GM11168 (cell line): ENCODE data around the gene LSM4.

Source experiments
- in situ Hi-C: fragments of 300-500 bp; cut with MboI; formaldehyde crosslinking; loops from one replicate; pipeline ENCODE4 v1.12.0; 2022; ENCODE audit warnings: low sequenced_read_pairs; ENCODE audit not compliant: unreplicated experiment

The LSM4 gene

DNA sequence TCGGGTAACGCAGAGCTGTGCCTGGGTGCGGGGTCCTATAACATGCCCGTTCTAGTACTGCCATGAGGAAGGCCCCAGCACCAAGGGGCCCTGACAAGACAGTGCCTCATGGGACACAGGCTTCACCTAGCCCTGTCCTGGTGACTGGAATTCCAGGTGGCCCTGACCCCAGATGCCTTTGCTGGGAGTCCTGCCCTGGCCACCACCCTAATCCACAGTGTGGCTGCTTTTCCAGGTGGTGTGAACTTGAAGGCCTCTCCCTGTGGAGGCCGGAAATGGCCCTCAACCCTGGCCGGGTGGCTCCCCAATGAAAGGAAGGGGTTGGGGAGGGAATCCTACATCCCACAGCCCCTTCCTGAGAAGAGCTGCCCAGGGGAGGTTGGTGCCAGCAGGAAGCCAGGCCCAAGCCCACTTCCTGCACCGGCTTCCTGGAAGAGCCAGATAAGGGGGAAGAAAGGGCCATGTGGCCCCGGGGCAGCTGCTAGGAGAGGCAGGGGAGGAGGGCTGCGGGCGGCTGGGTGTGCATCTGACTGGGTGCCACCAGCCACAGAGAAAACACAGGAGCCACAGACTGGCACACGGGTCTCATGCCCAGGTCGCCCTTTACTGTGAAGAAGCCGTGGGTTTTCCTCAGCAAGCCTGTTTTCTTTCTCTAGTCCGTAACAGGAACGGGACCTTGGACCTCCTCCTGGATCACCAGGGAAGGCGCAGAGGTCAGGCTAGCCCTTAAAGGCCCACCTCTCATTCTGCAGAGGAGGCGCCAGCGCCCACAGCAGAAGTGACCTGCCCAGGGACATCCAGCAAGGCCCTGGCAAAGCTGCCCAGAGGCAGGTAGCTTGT lies 4.7 kb downstream of the LSM4 start:
- in situ Hi-C loops = no loop called here

DNA sequence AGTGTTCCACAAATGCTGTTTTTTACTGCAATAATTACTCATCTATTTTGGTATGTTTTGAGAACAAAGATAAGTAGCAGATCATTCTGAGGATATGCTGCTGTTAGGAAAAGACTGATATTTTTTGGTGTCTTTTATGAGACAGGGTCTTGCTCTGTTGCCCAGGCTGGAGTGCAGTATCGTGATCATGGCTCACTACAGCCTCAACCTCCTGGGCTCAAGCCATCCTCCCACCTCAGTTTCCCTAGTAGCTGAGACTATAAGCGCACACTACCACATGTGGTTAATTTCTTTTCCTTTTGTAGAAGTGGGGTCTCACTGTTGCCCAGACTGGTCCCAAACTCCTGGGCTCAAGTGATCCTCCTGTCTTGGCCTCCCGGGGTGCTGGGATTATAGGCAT lies 9.5 kb downstream of the LSM4 start:
- in situ Hi-C loops = no loop called here

DNA sequence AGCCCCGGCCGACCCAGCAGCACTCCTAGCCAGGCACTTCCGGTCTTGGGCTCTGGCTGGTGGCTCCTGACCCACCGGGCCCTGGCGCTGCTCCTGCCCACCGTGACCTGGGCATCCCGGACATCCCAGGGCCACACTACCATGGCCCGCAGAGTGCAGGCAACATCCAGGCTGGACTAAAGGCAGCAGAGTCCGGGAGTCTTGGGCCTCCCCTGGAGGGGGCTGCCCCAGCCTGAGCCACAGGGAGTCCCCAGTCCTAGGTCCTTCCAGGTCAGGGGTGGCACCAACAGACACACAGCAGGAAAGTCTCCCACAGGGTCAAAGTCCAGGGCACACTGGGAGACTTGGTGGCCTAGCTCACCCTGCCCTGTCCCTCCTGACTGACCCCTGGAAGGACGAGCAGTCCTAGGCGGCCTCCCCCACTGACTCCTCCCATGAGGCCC lies 10.8 kb downstream of the LSM4 start:
- in situ Hi-C loops = no loop called here

DNA sequence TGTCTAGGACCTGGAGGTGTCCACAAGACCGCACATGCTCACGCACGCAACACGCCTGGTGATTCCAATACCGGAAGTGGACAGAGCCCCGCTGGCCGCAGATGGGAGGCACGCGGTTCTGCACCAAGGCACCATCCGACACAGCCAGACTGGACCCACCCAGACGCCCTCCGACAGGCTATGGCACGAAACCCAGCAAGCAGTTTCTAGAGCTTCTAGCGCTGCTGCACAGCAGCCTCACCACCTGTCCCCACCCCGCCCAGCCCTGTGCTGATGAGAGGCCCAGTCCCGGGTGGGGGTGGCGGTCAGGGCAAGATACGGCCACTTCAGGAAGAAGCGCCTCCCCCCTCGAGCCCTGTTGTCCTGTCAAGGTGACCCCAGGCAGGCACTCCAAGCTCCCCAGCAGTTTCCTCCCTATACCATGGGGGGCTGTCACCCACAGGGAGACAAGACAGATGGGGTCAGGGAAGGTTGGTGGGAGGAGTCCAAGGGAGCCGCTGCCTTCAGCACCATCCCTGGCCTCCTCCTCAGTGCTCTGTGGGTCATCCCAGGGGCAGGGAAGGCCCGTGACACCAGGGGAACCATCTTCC lies 11.3 kb downstream of the LSM4 start:
- in situ Hi-C loops = no loop called here

DNA sequence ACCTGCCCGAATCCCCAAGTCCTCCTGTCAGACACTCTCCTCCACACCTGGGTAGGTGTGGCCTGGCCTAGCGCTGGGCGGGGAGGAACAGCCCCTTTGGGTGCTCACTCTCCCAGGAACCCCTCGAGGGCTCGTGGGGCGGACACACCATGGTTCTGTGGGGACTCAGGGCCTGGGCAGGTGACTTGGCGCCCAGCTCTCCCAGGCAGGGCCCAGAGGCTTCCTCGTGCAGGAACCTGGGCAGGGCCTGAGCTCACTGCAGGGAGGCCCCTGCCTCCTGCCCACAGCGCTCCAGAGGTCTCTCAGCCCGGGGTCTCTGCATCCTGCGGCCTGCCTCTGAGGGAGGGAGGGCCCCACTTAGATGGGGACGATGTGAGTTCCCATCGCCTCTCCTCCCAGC lies 11.9 kb downstream of the LSM4 start:
- in situ Hi-C loops = no loop called here

DNA sequence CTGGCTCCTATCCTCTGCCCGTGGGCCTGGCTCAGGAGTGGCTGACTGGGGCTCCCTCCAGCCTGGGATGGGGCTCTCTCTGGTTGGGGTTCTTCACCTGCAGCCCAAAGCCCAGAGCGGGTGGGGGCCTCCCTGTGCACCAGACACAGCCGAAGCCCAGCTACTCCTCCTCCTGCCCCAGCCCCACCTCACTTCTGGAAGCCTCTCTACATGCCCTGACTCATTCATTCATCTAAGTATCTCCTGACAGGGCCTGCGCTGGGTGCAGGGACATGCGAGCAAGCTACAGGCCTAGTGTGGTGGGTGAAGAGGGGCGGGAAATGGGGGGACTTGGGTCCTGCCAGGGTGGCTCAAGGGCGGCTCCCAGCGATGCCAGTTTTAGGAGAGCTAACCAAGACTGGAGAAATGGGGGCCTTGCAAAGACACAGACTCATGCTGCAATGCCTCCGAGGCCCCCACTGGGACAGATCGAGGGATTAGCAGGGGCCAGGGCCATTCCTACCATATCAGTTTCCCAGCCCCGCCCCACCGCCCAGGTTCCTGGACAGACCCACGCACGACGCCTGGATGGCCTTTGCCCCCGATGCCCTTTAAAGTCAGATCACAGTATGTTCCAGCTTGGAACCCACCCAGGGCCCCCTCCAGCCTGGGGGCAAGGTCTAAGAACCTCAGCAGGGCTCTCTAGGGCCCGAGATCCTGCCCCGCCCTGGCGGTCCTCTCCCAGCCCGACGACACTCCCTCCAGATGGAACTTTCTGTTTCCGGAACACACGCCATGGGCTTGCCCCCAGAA lies 12.6 kb downstream of the LSM4 start:
- in situ Hi-C loops = no loop called here

DNA sequence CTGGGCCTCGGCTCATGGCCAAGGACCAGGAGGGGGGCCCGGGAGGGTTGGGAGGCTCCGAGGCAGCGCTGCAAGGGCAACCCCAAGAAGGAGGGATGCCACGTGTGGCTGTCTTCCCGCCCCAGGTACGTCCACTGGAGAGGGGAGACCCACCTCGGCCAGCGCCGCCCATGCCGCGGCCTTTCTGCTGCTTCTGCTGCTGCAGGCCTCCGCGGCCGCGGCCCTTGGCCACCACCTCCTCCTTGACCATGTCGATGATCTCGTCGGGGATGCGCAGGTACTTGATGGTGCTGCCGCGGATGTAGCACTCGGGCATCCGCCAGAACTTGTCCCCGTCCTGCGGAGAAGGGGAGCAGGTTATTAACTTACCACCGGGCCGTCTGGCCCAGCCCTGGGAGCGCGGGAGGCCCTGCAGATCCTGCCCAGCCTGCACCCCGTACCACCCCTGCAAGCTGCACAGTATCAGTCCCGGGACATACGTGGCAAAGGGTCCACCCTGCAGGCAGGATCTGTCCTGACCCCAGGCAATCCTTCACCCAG lies 13.3 kb downstream of the LSM4 start:
- in situ Hi-C loops = no loop called here

DNA sequence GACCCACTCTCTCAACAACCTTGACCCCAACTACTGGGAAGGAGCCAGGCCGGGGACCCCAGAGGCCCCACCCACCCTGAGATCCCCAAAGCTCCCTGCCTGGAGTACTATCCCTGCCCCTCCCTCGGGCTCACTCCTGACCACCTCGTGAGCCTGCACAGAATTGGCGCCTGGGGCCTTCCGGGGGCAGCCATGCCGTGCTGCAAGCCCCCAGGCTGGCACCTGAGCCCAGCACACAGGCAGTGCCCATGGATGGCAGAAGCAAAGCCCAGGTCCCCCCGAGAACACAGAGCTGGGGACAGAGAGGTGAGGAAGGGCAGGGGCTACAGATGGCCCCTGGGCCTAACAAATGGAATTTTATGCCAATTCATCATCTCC lies 13.9 kb downstream of the LSM4 start:
- in situ Hi-C loops = no loop called here

DNA sequence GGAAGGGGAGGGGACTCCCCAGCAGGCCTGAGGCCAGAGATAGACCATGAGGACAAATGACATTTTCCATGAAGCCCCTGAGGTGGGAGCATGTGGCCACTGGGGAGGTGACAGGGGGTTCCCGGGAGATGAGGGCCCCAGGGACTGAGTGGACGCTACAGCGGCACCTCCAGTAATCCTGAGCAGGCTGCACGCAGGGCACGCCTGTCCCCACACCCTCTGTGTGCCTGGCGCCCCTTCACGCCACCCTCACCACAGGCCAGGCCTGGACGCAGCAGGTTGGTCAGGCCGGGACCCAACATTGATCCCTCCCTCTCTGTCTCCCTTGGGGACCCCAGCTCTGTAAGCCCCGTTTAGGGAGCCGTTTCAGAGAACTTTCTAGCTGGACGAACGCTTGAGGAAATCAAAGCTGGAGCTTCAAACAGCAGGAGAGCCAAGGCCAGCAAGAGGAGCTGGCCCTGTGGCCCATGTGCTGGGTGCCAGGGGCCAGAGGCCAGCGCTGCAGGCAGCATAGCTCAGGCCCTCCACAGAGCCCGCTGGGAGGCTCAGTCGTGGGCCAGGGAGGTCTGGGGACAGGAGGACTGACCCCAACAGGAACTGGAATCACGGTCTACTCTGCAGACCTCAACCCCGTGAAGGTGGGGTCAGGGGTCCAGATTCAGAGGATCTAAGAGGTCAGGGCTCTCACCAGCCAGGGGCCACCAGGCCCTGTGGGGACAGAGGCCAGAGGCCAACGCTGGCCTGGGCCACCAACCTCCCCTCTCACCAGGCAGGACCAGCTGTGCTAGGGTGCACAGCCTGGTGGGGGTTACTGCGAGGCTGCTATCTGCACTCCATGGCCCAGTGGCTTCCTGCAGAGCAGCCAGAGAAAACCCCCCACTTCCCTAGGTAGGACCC lies 14.6 kb downstream of the LSM4 start:
- in situ Hi-C loops = no loop called here

DNA sequence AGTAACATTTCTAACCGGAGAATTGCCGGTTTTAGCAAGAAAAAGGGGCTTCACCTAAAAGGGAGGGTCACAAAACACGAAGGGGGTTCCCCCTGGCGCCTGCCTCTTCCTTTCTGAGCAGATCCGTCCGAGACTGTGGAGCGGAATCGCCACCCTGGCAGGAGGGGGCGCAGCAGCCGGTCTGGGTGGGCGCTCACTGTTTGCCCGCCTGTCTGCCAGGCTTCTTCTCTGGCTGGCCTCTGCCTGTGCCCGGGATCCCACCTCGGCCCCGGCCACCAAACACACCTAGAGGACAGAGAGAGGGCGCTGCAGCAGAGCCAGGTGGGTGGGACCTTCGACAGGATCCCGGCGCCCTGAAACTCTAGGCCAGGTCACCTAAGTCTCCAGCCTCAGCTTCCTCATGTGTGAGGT lies 15.6 kb downstream of the LSM4 start:
- in situ Hi-C loops = no loop called here

DNA sequence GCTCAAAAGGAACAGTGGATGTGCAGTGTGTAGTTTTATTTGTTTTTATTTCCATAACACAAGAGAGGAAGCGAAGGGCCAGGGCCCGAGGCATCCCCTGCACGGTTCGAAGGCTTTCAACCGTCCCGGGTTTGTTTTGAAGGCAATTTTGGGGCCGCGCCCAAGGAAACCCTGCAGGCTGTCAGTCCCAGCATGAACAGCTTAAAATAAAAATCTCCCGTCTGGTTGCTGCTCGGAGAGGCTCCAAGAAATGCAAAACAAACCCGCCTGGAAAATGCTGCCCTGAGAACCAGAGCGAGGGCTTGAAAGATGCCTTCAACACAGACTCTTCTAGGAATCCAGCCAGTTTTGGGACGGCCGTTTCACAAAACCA lies 16.0 kb downstream of the LSM4 start:
- in situ Hi-C loops = no loop called here

DNA sequence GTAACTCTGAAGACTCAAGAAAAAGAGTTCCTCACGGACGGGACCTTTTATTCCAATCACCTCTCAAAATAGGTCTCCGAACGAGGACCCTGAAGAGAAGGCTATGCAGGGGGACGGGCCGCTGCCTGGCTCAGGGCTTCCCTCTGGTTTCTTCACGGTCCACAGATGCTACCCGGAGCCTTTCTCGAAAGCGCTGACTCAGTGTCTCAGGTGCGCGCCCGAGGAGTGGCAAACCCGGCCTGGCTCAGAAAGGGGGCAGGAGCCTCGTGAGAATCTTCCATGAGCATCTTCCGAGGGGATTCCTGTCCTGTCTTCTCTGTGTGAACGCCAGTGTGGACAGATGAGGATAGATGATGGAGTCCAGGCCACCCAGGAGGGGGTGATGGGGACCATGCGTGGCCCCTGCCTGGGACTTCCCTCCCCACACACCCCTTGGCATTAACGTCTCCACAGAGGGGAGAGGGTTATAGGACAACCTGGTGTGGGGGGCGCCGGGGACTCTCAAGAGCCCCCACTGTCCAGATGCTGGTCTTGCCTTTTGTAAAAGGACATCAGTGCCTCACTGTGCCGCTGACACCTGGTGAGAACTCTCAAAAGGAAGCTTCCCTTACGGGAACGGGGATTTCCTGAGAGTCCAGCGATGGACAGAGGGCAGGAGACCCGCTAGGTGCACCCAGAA lies 16.5 kb downstream of the LSM4 start:
- in situ Hi-C loops = no loop called here

DNA sequence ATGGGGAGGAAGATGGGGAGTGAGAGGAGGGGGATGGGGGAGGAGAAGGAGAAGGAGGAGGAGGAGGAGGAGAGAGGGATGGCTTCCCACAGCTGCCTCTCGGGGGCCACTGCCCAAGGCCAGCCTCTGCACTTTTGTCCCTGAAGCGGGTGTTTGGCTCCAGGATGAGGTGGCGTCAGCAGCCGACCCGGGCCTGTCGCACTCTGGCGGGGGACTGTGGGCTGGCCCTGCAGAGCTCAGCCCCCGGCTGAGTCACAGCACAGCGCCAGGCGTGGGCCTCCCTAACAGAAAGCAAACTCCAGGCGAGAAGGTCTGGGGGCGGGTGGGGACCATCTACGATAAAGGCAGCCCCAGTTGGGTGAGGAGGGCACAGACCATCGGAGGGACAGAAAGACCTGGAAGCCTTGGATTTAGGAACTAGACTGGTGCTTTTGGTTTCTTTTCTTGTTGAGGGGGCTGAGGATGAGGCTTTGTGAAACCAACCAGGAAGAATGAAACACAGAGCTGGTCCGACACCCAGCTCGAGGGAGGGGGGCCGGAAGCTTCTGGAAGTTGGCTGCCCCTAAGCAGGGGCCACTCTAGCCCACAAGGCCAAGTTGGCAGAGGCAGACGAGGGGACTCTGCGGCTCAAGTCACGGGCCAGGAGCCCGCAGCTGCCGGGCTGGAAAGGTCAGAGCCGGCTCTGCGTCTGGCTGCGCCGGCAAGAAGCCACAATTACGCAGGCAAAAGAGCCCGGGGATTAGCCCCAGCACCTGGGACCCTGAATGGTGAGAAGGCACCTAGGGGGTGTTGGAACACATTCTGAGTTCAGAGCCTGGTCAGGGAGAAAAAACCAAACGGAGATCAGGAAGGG lies 18.2 kb downstream of the LSM4 start:
- in situ Hi-C loops = no loop called here

DNA sequence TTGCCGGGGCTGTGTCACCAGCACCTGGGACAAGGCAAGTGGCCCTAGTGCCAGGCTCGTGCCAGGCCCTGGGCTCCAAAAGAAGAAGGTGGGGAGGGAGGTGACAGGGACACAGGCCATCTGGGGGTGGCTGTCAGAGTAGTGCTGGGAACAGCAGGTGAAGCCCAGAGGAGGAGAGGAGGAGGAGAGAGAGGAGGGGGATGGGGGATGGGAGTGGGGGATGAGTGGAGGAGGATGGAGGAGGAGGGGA lies 18.7 kb downstream of the LSM4 start:
- in situ Hi-C loops = no loop called here

DNA sequence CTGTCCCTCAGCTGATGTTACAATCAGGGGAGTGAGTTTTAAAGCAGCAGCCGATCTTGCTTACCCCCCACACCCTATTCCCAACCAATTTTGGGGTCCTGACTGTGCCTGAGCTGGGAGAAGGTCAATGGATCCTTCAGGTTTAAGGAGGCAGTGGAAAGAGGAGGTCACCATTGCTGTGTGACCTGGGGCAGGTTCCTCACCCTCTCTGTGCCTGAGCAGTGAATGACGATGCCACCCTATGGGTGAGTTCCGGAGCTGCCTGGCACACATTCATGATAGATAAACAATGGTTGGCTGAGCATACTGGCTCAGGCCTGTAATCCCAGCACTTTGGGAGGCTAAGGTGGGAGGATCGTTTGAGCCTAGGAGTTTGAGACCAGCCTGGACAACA lies 21.2 kb downstream of the LSM4 start:
- in situ Hi-C loops = no loop called here

DNA sequence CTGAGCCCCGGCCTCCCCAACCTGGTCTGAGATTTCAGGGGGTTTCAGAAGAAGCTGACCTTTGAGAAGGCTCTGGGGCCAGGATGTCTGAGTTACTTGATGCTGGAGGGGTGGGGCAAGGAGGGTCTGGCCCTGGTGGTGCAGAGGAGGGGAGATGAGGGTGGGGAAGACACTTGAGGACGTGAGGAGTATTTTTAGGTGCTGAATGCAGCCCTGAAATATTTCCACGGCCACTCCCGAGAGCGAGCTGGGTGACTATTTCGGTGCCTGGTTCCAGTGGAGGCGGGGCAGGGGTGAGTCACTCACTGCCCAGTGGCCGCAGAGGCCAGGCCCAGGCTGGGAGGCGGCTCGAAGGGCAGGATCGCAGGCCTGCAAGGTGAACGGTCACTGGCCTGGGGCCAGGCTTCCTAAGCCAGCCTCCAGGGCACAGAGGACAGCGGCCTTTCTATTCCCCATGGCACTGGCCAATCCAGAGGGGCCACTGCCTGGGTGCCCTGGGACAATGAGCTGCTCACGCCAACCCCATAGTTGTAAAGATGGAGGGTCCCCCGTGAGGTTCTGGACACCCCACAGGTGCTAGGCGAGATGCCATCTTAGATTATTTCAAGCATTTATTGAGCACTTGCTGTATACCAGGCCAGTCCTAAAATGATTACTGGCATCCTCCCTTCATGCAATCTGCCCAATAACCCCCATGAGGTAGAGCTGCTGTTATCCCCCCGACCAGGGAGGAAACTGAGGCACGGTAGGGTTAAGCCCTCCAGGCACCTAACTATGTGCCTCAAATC lies 21.8 kb downstream of the LSM4 start:
- in situ Hi-C loops = no loop called here

DNA sequence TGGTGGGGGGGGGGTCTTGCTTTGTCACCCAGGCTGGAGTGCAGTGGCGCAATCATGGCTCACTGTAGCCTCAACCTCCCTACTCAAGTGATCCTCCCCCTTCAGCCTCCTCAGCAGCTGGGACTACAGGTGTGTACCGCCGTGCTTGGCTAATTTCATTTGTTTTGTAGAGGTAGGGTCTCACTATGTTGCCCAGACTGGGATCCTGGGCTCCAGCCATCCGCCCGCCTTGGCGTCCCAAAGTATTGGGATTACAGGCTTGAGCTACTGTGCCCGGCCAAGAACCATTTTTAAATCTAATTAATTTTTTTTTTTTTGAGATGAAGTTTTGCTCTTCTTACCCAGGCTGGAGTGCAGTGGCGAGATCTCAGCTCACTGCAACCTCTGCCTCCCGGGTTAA lies 23.2 kb downstream of the LSM4 start:
- in situ Hi-C loops = no loop called here

DNA sequence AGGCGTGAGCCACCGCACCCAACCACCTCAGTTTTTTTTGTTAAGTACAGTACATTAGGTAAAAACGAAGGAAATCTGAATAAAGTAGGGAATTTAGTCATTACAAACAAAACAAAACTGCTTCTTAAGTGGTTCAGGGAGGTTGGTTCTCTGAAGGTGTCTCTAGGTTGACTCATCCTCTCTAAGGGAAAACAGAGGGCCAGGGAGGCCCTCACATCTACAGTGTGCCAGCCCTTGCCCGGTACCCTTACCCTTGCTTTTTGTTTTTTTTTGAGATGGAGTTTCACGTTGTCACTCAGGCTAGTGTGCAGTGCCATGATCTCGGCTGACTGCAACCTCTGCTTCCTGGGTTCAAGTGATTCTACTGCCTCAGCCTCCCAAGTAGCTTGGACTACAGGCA lies 24.3 kb downstream of the LSM4 start:
- in situ Hi-C loops = no loop called here
